Measurements from ENCODE around the gene C13orf46.

Gene C13orf46

DNA sequence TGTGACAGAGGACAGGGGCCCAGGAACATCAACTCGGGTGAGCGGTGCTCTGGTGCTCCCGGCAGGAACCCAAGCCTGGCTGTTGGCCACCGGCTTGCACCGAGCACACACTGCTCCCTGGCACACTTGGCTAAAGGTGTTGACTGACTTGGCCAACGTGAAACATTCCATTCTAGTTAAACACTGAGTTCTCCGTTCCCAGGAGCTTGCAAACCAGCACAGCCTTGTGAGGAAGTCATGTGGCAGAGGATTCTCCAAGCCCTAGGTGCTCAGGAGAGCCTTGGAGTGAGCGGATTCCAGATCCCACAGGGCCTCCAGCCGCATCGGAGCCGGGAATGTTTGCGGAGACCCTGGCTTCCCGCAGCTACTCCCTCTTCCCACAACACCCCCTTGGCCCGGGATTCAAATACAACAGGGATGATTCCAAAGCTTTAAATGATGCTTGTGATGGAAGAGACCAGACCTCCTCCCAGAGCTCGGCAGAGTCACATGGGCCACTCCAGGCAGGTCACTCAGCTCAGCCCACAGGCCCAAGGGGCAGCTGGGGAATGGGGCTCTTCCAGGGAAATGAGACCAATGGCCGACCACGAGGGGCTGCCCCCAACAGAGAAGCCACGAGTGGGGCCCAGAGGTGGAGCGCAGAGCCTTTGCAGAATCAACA lies 2.9 kb downstream of the C13orf46 start:
- no peak for DNase-seq (ENCODE audit: low spot score)

- no peak for DNase-seq (ENCODE audit: low spot score)
Observed at GRCh38 chr13:113969973-113970611, 3.8 kb downstream of the C13orf46 start.

- DNase-seq (ENCODE audit: low spot score), result no peak
Observed at GRCh38 chr13:113969311-113969972, 4.4 kb downstream of the C13orf46 start.

- no peak for DNase-seq (ENCODE audit: low spot score)
Observed at GRCh38 chr13:113968463-113969310, 5.2 kb downstream of the C13orf46 start.

DNA sequence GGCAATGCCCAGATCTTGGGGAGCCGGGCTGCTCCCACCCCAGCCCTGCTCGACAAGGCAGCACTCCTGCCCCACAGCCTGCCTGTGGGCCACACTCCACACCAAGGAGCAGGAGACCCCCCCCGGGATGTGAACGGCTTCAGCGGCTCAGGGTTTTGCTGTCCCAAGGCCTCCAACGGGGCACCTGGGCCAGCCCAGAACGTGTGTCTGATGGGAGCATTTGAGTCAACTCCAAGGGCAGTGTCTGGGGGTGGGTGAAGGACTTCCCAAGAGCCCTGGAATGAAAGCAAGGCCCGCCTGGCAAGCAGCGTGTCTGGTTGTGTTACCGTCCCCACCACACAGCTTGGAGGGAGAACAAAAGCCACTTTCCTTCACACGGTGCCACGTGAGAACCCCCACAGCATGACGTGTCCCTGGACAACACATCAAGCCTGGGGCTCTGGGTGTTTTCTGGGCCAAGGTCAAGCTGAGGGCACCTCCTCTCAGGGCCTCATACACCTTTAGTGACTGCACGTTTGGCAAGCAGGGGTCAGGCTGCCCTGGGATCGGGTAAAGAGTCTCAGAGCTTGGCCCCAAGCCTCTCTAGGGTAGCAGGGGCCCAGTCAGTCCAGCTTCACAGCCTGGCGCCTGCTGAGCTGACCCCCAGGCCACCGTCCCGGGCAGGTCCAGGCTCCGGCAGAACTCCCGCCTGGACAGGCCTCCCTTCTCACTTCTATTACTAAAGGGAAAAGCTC lies 6.0 kb downstream of the C13orf46 start:
- DNase-seq (ENCODE audit: low spot score), result no peak

GRCh38 chr13:113967206-113967720 lies 6.6 kb downstream of the C13orf46 start:
- DNase-seq (ENCODE audit: low spot score), result no peak

DNA sequence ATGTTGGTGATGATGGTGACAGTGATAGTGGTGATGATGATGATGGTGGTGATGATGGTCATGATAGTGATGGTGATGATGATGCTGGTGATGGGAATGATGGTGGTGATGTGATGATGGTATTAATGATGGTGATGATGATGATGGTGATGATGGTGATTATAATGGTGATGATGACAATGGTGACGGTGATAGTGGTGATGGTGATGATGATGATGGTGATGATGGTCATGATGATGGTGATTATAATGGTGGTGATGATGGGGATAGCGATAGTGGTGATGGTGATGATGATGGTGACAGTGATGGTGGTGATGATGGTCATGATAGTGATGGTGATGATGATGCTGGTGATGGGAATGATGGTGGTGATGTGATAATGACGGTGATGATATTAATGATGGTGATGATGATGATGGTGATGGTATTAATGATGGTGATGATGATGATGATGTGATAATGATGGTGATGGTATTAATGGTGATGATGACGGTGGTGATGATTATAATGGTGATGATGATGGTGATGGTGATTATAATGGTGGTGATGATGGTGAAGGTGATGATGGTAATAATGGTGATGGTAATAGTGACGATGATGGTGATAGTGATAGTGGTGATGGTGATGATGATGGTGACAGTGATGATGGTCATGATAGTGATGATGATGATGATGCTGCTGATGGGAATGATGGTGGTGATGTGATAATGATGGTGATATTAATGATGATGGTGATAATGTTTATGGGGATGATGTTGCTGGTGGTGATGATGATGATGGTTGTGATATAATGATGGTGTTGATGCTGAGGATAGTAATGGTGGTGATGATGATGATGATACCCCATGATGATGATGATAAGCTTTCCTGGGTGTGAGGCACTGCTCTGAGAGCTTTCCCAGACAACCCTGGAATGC lies 7.7 kb downstream of the C13orf46 start:
- DNase-seq (ENCODE audit: low spot score), result no peak

DNA sequence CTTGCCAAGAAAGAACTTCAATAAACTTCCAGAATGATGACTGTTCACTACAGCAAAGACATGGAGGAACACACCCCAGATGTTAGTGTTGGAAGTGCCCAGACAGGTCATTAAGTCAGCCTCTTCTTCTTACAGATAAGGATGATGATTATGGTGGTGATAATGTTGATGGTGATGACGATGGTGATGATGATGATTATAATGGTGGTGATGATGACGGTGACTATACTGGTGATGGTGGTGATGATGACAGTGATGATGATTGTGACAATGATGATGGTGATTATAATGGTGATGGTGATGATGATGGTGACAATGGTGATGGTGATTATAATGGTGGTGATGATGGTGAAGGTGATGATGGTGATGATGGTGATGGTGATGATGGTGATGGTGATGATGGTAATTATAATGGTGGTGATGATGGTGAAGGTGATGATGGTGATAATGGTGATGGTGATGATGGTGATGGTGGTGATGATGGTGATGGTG lies 8.4 kb downstream of the C13orf46 start:
- DNase-seq (ENCODE audit: low spot score), result no peak

DNA sequence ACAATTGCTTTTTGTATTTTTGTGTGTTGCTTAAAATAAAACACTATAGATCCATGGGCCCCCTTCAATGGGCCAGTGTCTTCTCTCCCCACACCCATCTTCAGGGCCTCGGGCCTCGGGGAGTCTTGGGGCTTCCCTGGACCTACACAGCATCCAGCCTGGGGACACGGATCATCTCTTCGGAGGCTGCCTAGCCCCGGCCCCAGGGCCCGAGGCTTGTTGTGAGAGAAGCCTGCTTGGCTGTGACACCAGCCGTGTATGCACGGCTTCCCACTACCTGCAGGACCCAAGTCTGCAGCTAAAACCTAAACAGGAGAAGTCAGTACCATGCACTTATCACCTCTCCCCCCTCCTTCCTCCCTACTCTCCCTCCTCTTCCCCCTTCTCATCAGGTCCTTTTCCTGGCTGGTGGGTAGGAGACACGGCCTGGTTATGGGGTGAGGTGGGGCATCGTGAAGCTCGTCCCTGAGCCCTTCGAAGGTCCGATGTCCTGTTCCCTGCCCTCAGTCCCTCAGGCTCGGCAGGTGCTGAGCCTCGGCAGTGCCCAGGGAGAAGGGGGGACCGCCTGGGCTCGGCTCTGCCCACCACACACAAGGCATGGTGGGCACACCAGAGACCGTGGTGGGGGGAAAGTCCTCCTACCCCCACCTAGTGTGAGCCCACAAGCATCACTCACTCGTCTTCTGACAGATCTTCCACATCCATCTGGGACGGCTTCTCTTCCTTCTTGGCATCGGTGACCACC lies 9.5 kb downstream of the C13orf46 start:
- DNase-seq (ENCODE audit: low spot score), result no peak

GRCh38 chr13:113963376-113963775 lies 10.5 kb downstream of the C13orf46 start:
- DNase-seq (ENCODE audit: low spot score), result no peak

DNA sequence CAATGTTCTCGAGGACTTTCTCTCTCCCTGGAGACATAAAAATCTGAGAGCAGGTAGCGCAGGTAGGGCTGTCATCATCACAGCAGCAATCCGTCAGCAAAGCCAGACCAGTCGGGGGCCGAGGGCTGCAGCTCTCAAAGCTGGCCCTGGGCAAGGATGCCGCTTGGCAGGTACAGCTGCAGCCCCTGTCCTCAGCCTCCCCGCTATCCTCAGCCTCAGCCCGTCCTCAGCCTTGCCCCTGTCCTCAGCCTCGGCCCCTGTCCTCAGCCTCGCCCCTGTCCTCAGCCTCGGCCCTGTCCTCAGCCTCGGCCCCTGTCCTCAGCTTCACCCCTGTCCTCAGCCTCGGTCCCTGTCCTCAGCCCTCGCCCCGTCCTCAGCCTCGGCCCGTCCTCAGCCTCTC lies 10.9 kb downstream of the C13orf46 start:
- no peak for DNase-seq (ENCODE audit: low spot score)

GRCh38 chr13:113962386-113962785 lies 11.5 kb downstream of the C13orf46 start:
- DNase-seq (ENCODE audit: low spot score), result no peak

DNA sequence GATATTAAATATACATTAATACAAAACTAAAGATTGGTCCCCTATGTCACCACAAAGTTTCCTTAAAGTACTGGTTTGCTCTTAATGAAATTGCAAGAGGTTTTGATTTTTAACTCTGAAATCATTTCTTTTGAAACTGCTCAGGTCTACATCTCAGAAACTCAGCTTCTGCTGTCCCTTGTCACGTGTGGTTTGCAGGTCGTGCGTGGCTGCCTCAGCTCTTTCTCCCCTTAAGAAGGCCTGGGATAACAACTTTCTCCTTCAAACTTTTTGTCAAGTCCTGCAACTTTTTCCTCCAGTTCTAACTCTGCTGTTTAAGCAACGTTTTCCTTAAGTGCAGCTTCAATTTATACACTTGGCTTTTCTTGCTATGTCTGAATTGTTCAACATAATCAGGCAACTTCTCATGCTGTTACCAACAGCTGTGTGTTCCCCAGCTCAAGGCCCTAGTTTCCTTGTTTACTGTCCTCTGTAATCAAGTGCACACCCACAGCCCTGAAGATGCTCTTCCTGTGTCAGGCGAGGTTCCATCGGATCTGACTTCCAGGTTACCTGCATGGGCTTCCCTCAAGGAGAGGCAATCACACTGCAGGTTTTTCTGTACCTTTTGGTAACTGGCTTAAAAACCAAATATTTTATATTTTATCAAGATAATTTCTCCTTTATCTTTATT lies 13.5 kb downstream of the C13orf46 start:
- no peak for DNase-seq (ENCODE audit: low spot score)

GRCh38 chr13:113959198-113959597 lies 14.7 kb downstream of the C13orf46 start:
- DNase-seq (ENCODE audit: low spot score), result no peak

DNA sequence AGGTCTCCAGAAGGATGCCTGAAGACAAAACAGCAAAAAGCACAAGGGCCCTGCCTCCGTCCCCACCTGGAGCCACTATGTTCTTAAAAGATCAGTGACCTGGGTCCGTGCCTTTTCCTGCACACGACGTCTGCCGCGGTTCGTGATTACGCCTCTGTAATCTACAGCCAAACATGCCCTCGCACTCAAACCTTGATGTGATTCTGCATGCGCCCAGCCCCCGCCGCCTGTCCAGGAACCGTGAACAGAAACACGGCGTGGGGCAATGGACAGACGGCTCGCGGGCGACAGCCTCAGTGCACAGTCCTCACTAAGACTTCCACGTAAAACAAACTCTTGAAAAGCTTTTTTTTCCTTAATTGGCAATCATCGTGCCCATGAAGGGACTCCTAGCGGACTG lies 15.5 kb downstream of the C13orf46 start:
- DNase-seq (ENCODE audit: low spot score), result no peak

- DNase-seq (ENCODE audit: low spot score), result no peak
Observed at GRCh38 chr13:113956571-113956970, 17.3 kb downstream of the C13orf46 start.

DNA sequence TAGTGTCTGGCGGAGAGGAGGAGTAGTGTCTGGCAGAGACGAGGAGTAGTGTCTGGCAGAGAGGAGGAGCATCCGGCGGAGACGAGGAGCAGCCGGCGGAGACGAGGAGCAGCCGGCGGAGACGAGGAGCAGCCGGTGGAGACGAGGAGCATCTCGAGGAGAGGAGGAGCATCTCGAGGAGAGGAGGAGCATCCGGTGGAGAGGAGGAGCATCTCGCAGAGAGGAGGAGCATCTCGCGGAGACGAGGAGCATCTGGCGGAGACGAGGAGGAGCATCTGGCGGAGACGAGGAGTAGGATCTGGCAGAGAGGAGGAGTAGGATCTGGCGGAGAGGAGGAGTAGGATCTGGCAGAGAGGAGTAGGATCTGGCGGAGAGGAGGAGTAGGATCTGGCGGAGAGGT lies 18.2 kb downstream of the C13orf46 start:
- no peak for DNase-seq (ENCODE audit: low spot score)

DNA sequence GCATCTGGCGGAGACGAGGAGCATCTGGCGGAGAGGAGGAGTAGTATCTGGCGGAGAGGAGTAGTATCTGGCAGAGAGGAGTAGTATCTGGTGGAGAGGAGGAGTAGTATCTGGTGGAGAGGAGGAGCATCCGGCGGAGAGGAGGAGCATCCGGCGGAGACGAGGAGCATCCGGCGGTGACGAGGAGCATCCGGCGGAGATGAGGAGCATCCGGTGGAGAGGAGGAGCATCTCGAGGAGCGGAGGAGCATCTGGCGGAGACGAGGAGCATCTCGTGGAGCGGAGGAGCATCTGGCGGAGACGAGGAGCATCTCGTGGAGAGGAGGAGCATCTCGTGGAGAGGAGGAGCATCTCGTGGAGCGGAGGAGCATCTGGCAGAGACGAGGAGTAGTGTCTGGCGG lies 18.6 kb downstream of the C13orf46 start:
- DNase-seq (ENCODE audit: low spot score), result no peak
